ENCODE data around the gene BCKDHA. TPM values are rescaled to one million over a fixed set of nuclear protein-coding genes. Genes with fewer than 3 reads are reported as not detected.
"Not testable (repeated sequence)": the region's sequence is repeated elsewhere in the genome, so short reads cannot be mapped to it uniquely, and the experiment has no call there.

BCKDHA gene
- polyA plus RNA-seq, 1 donor, result 16.3 TPM

DNA sequence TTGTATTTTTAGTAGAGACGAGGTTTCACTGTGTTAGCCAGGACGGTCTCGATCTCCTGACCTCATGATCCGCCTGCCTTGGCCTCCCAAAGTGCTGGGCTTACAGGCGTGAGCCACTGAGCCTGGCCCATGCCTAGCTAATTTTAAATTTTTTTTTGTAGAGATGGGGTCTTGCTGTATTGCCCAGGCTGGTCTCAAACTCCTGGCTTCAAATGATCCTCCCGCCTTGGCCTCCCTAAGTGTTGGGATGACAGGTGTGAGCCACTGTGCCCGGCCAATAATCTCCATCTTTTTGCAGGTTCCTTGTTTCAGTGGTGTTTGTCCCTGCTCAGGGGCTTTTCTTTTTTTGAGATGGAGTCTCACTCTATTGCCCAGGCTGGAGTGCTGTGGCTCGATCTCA is 16.1 kb upstream of the BCKDHA start:
- H3K4me1 ChIP-seq (ENCODE audit: control insufficient read depth, insufficient read depth, low read length); H3K4me3 ChIP-seq (ENCODE audit: low read length); H3K36me3 ChIP-seq (ENCODE audit: control insufficient read depth, insufficient read depth, low read length); H3K27me3 ChIP-seq (ENCODE audit: control insufficient read depth, insufficient read depth, low read length); H3K9me3 ChIP-seq (ENCODE audit: control insufficient read depth, low read depth, low read length); DNase-seq; H3K27ac ChIP-seq (ENCODE audit: low read length): not testable (repeated sequence)
- WGBS (ENCODE audit: insufficient coverage, low lambda C conversion rate), result 100% methylated on average over 1 of the region's 8 CpGs

DNA sequence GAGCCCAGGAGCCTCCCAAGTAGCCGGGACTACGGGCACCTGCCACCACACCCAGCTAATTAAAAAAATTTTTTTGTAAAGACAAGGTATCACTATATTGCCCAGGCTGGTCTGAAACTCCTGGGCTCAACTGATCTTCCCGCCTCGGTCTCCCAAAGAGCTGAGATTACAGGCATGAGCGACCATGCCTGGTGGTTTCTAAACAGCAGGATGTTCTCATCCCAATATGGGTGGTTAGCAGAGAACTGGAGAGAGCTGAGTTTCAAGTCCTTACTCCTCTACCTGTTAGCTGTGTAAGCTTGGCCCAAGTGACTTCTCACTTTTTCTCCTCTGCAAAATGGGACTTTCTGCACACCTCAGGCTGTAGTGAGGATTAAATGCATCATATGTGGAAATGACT is 13.3 kb upstream of the BCKDHA start:
- H3K9me3 ChIP-seq (ENCODE audit: control insufficient read depth, low read depth, low read length), result peaks cover 3% of the 10 kb centered on the region
- no peak overlapping the region for H3K4me3 ChIP-seq (ENCODE audit: low read length)
- no peak for DNase-seq
- H3K36me3 ChIP-seq (ENCODE audit: control insufficient read depth, insufficient read depth, low read length), result peaks cover 22% of the 10 kb centered on the region
- whole genome bisulfite sequencing (ENCODE audit: insufficient coverage, low lambda C conversion rate), result no CpG with 5 or more reads among the region's 5 CpGs
- H3K27me3 ChIP-seq (ENCODE audit: control insufficient read depth, insufficient read depth, low read length), result no peaks in the 10 kb centered on the region
- no peaks in the 10 kb centered on the region for H3K4me1 ChIP-seq (ENCODE audit: control insufficient read depth, insufficient read depth, low read length)
- H3K27ac ChIP-seq (ENCODE audit: low read length), result no peak overlapping the region

DNA sequence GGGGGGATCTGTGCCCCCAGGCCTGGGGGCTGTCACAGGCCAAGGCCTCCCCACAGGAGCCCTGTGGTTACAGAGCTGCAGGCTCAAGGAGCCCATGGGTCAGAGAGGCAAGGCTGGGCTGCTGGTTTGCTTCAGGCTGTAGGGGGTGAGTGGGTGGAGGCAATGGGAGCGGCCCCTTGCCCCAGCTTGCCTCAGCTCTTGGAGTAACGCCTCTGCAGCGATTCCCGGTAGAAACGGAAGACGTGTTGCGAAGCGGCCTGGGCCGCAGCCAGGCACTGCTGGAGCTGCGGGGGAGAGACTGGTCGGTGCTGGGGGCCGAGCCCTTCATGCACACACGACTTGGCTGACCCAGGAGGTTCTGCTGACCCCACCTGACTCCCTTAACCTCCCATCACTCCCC is 11.2 kb upstream of the BCKDHA start:
- no CpG with 5 or more reads among the region's 13 CpGs for WGBS (ENCODE audit: insufficient coverage, low lambda C conversion rate)
- Histone ChIP-seq H3K4me3 (ENCODE audit: low read length) (no peak overlapping the region), H3K36me3 (ENCODE audit: control insufficient read depth, insufficient read depth, low read length) (peaks cover 40% of the 10 kb centered on the region), H3K9me3 (ENCODE audit: control insufficient read depth, low read depth, low read length) (peaks cover 3% of the 10 kb centered on the region), H3K27ac (ENCODE audit: low read length) (no peak overlapping the region), H3K27me3 (ENCODE audit: control insufficient read depth, insufficient read depth, low read length) (no peaks in the 10 kb centered on the region), H3K4me1 (ENCODE audit: control insufficient read depth, insufficient read depth, low read length) (no peaks in the 10 kb centered on the region)
- no peak for DNase-seq

- no CpG with 5 or more reads among the region's 11 CpGs for WGBS (ENCODE audit: insufficient coverage, low lambda C conversion rate)
- Histone ChIP-seq H3K27ac (ENCODE audit: low read length) (no peak overlapping the region), H3K4me3 (ENCODE audit: low read length) (no peak overlapping the region), H3K9me3 (ENCODE audit: control insufficient read depth, low read depth, low read length) (peaks cover under 1% of the 10 kb centered on the region), H3K27me3 (ENCODE audit: control insufficient read depth, insufficient read depth, low read length) (no peaks in the 10 kb centered on the region), H3K36me3 (ENCODE audit: control insufficient read depth, insufficient read depth, low read length) (peaks cover 37% of the 10 kb centered on the region), H3K4me1 (ENCODE audit: control insufficient read depth, insufficient read depth, low read length) (no peaks in the 10 kb centered on the region)
- DNase-seq, result no peak
These were observed 6.0 kb upstream of the BCKDHA start for GRCh38 chr19:41391618-41392017.

DNA sequence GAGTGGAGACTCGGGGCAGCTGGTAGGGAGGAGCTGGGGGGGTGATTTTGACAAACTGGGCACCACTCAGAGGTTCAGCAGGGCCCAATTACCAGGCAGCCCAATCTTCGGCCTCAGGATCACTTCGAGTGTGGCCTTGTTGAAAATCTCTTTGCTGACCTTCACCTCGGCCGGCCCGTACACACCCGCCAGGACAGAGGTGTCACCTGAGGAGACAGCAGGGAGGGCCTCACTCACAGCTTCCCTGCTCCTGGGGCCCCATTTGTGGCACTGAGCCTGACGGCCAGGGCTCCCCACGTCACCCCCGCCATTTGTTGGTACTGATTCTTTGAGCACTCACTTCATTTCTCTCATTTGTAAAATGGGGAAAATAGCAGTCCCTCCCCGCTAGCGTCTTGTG is 4.8 kb upstream of the BCKDHA start:
- no peak overlapping the region for H3K27ac ChIP-seq (ENCODE audit: low read length)
- DNase-seq, result no peak
- no peaks in the 10 kb centered on the region for H3K9me3 ChIP-seq (ENCODE audit: control insufficient read depth, low read depth, low read length)
- no peak overlapping the region for H3K4me3 ChIP-seq (ENCODE audit: low read length)
- H3K27me3 ChIP-seq (ENCODE audit: control insufficient read depth, insufficient read depth, low read length), result no peaks in the 10 kb centered on the region
- H3K4me1 ChIP-seq (ENCODE audit: control insufficient read depth, insufficient read depth, low read length), result no peaks in the 10 kb centered on the region
- WGBS (ENCODE audit: insufficient coverage, low lambda C conversion rate), result 100% methylated on average over 1 of the region's 12 CpGs
- H3K36me3 ChIP-seq (ENCODE audit: control insufficient read depth, insufficient read depth, low read length), result peaks cover 29% of the 10 kb centered on the region

DNA sequence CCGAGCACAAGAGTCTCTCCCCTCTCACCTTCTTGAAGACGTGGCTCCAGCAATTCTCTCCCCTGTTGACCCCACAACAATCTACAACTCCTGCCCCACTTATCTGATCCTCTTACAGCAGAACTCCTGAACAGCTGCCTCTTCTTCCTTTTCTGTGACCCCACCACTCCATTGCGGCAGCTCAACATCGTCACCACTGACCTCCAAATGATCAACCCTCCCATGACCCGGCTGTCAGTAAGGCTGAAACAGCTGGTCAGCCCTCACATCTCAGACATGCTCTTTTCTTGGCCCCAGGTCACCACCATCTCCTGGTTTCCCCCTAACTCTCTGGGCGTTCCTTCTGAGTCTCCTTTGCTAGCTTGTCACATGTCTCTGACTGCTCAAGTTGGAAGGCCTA is 2.3 kb upstream of the BCKDHA start:
- Histone ChIP-seq H3K4me1 (ENCODE audit: control insufficient read depth, insufficient read depth, low read length) (peaks cover 8% of the 10 kb centered on the region), H3K36me3 (ENCODE audit: control insufficient read depth, insufficient read depth, low read length) (peaks cover 17% of the 10 kb centered on the region), H3K9me3 (ENCODE audit: control insufficient read depth, low read depth, low read length) (no peaks in the 10 kb centered on the region), H3K4me3 (ENCODE audit: low read length) (no peak overlapping the region), H3K27ac (ENCODE audit: low read length) (no peak overlapping the region), H3K27me3 (ENCODE audit: control insufficient read depth, insufficient read depth, low read length) (no peaks in the 10 kb centered on the region)
- DNase-seq, result no peak
- WGBS (ENCODE audit: insufficient coverage, low lambda C conversion rate), result no CpG with 5 or more reads among the region's 6 CpGs

DNA sequence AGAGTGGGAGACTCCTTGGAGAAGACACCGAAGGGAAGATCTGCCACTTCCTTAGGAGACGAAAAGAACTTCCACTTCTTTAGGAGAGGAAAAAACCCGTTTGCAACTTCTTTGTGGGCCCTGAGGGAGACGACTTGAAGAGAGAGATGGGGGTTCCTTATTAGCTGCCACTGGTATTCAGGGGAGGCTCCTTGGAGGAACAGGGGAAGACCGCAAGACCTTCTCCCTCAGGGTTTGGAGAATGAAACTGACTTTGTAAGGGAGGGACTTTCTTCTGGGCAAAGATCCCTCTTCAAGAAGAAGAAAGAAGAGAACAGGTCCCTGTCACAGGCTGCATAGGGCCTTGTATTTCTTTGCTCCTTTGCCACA is 416 bp downstream of the BCKDHA start:
- H3K27ac ChIP-seq (ENCODE audit: low read length), result peak overlapping the region; percentile 31
- DNase-seq, result no peak
- peaks cover 8% of the 10 kb centered on the region for H3K4me1 ChIP-seq (ENCODE audit: control insufficient read depth, insufficient read depth, low read length)
- no peaks in the 10 kb centered on the region for H3K27me3 ChIP-seq (ENCODE audit: control insufficient read depth, insufficient read depth, low read length)
- peaks cover 8% of the 10 kb centered on the region for H3K36me3 ChIP-seq (ENCODE audit: control insufficient read depth, insufficient read depth, low read length)
- peak overlapping the region; percentile 82 for H3K4me3 ChIP-seq (ENCODE audit: low read length)
- WGBS (ENCODE audit: insufficient coverage, low lambda C conversion rate), result 0% methylated on average over 1 of the region's 5 CpGs
- no peaks in the 10 kb centered on the region for H3K9me3 ChIP-seq (ENCODE audit: control insufficient read depth, low read depth, low read length)

GRCh38 chr19:41398598-41398997 is 980 bp downstream of the BCKDHA start:
- Histone ChIP-seq H3K36me3 (ENCODE audit: control insufficient read depth, insufficient read depth, low read length) (peaks cover 11% of the 10 kb centered on the region), H3K27ac (ENCODE audit: low read length) (no peak overlapping the region), H3K4me3 (ENCODE audit: low read length) (peak overlapping the region; percentile 82), H3K27me3 (ENCODE audit: control insufficient read depth, insufficient read depth, low read length) (no peaks in the 10 kb centered on the region), H3K4me1 (ENCODE audit: control insufficient read depth, insufficient read depth, low read length) (peaks cover 8% of the 10 kb centered on the region), H3K9me3 (ENCODE audit: control insufficient read depth, low read depth, low read length) (no peaks in the 10 kb centered on the region)
- WGBS (ENCODE audit: insufficient coverage, low lambda C conversion rate), result no CpG with 5 or more reads among the region's 3 CpGs
- DNase-seq, result no peak

- no peak for DNase-seq
- H3K36me3 ChIP-seq (ENCODE audit: control insufficient read depth, insufficient read depth, low read length), result peaks cover 11% of the 10 kb centered on the region
- H3K27me3 ChIP-seq (ENCODE audit: control insufficient read depth, insufficient read depth, low read length), result no peaks in the 10 kb centered on the region
- H3K4me1 ChIP-seq (ENCODE audit: control insufficient read depth, insufficient read depth, low read length), result peaks cover 8% of the 10 kb centered on the region
- H3K9me3 ChIP-seq (ENCODE audit: control insufficient read depth, low read depth, low read length), result no peaks in the 10 kb centered on the region
- no peak overlapping the region for H3K4me3 ChIP-seq (ENCODE audit: low read length)
- no peak overlapping the region for H3K27ac ChIP-seq (ENCODE audit: low read length)
- WGBS (ENCODE audit: insufficient coverage, low lambda C conversion rate), result no CpG with 5 or more reads among the region's 3 CpGs
These were observed 1.5 kb downstream of the BCKDHA start for GRCh38 chr19:41399091-41399490.

GRCh38 chr19:41399525-41399924 is 1.9 kb downstream of the BCKDHA start:
- Histone ChIP-seq H3K4me3 (ENCODE audit: low read length) (no peak overlapping the region), H3K4me1 (ENCODE audit: control insufficient read depth, insufficient read depth, low read length) (peaks cover 8% of the 10 kb centered on the region), H3K9me3 (ENCODE audit: control insufficient read depth, low read depth, low read length) (no peaks in the 10 kb centered on the region), H3K27me3 (ENCODE audit: control insufficient read depth, insufficient read depth, low read length) (no peaks in the 10 kb centered on the region), H3K27ac (ENCODE audit: low read length) (no peak overlapping the region), H3K36me3 (ENCODE audit: control insufficient read depth, insufficient read depth, low read length) (peaks cover 11% of the 10 kb centered on the region)
- no peak for DNase-seq
- WGBS (ENCODE audit: insufficient coverage, low lambda C conversion rate), result 83% methylated on average over 1 of the region's 2 CpGs

DNA sequence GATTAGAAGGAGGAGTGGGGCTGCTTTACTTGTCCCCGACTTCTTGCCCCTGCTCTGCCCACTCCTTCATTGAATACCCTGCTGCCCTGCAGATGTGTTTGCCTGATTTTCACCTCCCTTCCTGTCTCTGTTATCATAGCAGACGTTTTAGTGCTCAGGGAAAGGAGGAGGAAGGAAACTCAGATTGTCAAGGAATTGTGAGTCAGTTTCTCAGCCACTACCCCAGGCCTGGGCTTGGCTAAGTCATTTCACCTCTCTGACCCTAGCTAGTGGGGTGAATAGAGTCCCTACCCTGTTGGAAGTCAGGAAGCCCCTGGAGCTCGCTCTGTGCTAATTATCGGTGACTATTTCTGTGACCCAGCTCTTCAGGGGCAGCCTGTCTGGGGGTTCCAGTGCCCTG is 3.9 kb downstream of the BCKDHA start:
- Histone ChIP-seq H3K27ac (ENCODE audit: low read length) (no peak overlapping the region), H3K4me3 (ENCODE audit: low read length) (no peak overlapping the region), H3K27me3 (ENCODE audit: control insufficient read depth, insufficient read depth, low read length) (no peaks in the 10 kb centered on the region), H3K9me3 (ENCODE audit: control insufficient read depth, low read depth, low read length) (no peaks in the 10 kb centered on the region), H3K36me3 (ENCODE audit: control insufficient read depth, insufficient read depth, low read length) (peaks cover 11% of the 10 kb centered on the region), H3K4me1 (ENCODE audit: control insufficient read depth, insufficient read depth, low read length) (peaks cover 8% of the 10 kb centered on the region)
- DNase-seq, result no peak
- 100% methylated on average over 1 of the region's 4 CpGs for WGBS (ENCODE audit: insufficient coverage, low lambda C conversion rate)

Measured in large intestine (tissue), 3 donors.